D721Med (cell line): Measurements from ENCODE around the gene TBC1D1.

Source experiments
- DNase-seq: peaks from one replicate; pipeline ENCODE4 v3.0.0; 2011; ENCODE audit warnings: low spot score; ENCODE audit not compliant: insufficient read length
- FAIRE-seq: peaks from 2 replicates; lab custom pipeline; 2011; peaks lifted over from hg19 to GRCh38; lab: Jason Lieb, UNC
- TF ChIP-seq, protein P1 (sequence below): IDR thresholded peaks from 2 replicates; pipeline ENCODE4 v1.5.1; 2012; ENCODE audit warnings: mild to moderate bottlenecking, control low read depth; ENCODE audit not compliant: insufficient read depth; ENCODE audit errors: missing control alignments

The TBC1D1 gene, protein sequence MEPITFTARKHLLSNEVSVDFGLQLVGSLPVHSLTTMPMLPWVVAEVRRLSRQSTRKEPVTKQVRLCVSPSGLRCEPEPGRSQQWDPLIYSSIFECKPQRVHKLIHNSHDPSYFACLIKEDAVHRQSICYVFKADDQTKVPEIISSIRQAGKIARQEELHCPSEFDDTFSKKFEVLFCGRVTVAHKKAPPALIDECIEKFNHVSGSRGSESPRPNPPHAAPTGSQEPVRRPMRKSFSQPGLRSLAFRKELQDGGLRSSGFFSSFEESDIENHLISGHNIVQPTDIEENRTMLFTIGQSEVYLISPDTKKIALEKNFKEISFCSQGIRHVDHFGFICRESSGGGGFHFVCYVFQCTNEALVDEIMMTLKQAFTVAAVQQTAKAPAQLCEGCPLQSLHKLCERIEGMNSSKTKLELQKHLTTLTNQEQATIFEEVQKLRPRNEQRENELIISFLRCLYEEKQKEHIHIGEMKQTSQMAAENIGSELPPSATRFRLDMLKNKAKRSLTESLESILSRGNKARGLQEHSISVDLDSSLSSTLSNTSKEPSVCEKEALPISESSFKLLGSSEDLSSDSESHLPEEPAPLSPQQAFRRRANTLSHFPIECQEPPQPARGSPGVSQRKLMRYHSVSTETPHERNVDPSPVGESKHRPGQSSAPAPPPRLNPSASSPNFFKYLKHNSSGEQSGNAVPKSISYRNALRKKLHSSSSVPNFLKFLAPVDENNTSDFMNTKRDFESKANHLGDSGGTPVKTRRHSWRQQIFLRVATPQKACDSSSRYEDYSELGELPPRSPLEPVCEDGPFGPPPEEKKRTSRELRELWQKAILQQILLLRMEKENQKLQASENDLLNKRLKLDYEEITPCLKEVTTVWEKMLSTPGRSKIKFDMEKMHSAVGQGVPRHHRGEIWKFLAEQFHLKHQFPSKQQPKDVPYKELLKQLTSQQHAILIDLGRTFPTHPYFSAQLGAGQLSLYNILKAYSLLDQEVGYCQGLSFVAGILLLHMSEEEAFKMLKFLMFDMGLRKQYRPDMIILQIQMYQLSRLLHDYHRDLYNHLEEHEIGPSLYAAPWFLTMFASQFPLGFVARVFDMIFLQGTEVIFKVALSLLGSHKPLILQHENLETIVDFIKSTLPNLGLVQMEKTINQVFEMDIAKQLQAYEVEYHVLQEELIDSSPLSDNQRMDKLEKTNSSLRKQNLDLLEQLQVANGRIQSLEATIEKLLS (N-terminal part only)

DNA sequence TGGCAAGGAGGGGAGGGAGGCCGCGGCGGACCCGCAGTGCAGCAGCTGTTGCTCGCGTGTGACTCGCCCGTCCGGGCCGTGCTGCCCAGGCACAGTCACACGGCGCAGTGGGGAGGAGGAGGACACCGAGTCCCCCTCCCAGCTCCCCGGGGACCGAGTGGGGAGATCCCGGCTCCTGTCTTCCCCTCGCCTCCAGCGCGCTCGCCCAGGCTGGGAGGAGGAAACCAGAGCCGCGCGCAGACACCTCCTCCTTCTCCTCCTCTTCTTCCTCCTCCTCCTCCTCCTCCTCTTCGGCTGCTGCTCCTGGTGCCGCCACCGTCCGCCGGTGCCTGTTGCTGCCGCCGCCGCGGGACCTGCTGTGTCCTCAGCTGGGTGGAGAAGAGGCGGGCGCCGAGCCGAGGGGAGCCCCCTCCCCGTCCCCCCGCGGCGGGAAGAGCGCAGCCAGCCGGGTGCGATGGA lies at the start of gene TBC1D1:
Gene TBC1D1 (plus strand): TSS at position 284 of the 459 bp plus-strand sequence. CDS start 11,012 bp downstream, outside the sequence.
- no peak for DNase-seq
- FAIRE-seq: no peak
- TF ChIP-seq, protein P1, sequence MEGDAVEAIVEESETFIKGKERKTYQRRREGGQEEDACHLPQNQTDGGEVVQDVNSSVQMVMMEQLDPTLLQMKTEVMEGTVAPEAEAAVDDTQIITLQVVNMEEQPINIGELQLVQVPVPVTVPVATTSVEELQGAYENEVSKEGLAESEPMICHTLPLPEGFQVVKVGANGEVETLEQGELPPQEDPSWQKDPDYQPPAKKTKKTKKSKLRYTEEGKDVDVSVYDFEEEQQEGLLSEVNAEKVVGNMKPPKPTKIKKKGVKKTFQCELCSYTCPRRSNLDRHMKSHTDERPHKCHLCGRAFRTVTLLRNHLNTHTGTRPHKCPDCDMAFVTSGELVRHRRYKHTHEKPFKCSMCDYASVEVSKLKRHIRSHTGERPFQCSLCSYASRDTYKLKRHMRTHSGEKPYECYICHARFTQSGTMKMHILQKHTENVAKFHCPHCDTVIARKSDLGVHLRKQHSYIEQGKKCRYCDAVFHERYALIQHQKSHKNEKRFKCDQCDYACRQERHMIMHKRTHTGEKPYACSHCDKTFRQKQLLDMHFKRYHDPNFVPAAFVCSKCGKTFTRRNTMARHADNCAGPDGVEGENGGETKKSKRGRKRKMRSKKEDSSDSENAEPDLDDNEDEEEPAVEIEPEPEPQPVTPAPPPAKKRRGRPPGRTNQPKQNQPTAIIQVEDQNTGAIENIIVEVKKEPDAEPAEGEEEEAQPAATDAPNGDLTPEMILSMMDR: no peak

DNA sequence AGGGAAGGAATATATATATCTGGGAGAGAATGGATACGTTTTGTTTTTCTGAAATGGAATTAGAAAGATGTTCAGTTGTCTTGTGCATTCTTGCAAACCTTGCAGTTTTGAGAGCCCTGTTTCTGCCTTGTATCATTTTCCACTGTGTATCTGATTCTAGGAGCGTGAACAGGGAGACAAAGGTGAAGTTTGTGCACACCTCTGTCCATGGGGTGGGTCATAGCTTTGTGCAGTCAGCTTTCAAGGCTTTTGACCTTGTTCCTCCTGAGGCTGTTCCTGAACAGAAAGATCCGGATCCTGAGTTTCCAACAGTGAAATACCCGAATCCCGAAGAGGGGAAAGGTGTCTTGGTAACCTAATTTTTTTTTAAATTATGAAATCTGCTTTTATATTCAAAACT lies 46.7 kb upstream of the TBC1D1 start:
- DNase-seq (no peak), FAIRE-seq (no peak)
- TF ChIP-seq, protein P1: no peak

DNA sequence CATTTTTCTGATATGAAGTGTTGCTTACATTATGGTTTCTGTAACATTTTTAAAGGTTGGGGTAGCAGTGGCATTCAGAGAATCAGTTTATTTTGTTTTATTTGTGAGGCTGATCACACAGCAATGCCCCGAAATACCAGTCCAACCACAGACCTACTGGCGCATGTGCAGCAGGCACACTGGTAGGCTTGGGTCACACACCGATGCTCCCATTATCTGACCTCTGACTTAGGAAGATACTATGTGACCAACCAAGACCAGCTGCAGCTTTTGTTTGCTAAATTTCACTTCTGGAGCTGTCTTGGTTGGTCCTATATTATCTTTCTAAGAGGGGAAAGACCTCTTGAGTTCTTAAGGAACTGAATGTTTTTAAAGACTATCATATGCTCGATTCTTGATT lies 45.7 kb upstream of the TBC1D1 start:
- DNase-seq (no peak), FAIRE-seq (no peak)
- TF ChIP-seq, protein P1: no peak

DNA sequence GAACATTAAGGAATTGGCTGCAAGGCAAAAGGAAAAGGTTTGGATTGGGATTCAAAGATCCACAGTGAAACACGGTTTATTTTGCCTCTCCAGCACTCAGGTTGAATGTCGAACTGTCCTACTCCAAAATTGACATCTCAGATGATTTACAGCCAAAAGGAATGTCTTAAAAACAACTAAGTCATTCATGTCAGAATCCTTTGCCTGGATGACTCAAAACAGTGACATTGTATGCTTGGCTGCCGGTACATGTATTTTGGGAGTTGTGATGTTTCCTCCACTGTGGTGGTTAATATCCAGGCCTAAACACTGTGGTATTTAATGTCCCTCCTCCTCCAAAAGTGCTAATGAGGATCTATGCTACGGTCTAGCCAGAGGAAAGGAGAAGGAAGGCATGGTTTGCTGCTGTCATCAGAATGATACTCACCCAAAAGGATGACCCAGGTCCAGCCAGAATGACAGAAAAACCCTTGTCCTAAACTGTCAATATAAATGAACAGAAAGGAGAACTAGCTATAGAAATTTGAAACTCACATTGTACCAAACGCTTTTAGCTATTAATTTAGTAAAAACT lies 43.5 kb upstream of the TBC1D1 start:
- DNase-seq: no peak
- TF ChIP-seq, protein P1: no peak
- FAIRE-seq: no peak

DNA sequence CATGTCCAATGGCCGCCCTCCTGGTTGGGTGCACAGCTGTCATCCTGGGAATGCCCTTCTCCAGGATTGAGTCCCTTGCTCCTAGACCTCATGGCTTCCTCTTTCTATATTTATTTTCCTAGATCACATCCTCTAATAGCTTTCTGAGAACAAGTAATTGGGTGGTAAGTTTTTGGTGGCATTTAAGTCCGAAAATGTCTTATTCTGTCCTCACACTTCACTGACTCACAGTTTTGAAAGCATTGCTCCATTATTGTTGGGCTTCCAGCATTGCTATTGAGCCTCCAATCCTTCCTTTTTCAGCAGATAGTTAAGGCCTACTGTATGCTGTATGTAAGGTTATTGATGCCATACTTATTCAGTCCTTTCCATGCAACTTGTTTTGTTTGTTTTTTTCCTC lies 38.5 kb upstream of the TBC1D1 start:
- TF ChIP-seq, protein P1: no peak
- FAIRE-seq (no peak), DNase-seq (no peak)

DNA sequence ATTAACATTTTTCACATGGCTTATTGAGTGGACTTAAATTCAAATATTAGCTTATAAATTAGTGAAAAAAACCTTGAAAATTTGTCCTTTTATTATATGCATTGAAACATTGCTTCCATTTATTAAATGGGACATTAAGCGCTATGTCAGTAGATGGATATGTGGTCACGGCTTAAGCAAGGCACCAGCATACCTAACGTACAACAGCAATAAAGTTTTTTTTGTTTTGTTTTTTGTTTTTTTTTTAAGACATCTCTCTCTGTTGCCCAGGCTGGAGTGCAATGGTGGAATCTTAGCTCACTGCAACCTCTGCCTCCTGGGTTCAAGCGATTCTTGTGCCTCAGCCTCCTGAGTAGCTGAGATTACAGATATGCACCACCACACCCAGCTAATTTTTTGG lies 32.8 kb upstream of the TBC1D1 start:
- FAIRE-seq (no peak), DNase-seq (no peak)
- TF ChIP-seq, protein P1: no peak
